HG03558 (cell line): Measurements from ENCODE around the gene RTN4RL1.
"Not testable (repeated sequence)": the region's sequence is repeated elsewhere in the genome, so short reads cannot be mapped to it uniquely, and the experiment has no call there.

Experiments
- ATAC-seq: cut with Tn5 transposase; IDR thresholded peaks from one replicate; pipeline ENCODE4 v1.9.1; 2021; ENCODE audit warnings: moderate number of reproducible peaks; ENCODE audit not compliant: unreplicated experiment; ENCODE audit errors: extremely low read depth

Gene RTN4RL1

DNA sequence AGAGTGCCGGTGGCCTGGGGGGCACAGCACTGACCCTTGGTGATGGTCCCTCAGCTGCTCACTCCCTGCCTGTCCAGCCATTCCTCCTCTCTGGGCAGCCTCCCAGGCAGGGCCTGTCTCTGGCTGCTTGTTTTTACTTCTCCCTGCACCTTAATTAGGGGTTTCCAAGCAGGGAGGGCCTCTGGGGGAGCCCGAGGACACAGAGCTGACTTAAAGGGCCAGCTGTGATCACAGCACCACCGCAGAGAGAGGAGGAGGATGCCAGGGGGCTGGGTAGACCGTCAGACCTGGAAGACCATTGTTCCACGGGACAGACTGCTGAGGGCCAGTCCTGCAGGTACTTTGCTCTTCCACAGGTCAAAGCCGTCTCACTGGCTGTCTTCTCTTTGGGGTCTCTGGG lies 3.6 kb upstream of the RTN4RL1 start:
- ATAC-seq: no peak

DNA sequence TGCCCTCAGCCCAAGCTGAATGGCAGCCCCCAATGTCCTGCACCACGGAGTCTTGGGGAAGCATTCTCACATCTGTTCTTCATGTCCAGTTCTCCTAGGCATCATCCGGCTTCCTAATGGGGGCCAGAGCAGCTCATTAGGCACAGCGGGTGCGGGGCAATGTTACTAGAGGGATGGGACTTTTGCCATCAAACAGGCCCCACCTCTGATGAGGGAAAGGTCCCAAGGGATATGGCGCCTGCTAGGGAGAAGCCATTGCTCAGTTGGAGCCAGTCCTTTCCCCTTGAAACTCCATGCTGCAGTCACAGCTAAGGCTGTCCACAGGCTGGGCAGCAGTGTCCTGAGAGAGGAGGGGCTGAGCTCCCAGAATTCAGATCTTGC lies 3.1 kb upstream of the RTN4RL1 start:
- no peak for ATAC-seq

DNA sequence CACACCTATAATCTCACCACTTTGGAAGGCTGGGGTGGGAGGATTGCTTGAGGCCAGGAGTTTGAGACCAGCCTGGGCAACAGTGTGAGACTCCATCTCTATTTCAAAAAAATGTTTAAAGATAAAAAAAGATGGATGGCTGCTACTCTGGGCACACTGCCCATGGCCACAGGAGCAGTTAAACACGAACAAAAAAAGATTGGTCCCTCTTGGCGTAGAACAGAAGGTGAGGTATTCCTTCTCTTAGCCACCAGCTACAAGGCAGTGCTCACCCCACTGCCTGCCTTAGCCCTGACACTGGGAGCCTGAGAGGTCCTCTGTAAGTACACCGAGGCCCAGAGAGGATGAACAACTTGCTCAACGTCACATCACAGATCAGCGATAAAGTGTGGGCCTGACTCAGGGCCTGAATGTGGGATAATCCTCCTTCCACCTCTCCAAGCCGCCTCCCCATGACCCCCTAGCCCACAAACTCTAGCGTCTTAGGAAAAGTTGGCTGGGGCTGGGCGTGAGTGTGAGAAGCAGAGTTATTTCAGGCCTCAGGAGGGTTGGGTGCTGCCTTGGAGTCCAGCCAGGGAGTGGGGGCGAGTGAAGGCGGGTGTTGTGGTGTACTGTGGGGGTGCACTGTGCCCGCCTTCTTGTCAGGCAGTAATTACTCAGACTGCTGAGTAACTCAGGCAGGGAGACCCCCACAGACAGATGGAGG lies 2.5 kb upstream of the RTN4RL1 start:
- no peak for ATAC-seq

DNA sequence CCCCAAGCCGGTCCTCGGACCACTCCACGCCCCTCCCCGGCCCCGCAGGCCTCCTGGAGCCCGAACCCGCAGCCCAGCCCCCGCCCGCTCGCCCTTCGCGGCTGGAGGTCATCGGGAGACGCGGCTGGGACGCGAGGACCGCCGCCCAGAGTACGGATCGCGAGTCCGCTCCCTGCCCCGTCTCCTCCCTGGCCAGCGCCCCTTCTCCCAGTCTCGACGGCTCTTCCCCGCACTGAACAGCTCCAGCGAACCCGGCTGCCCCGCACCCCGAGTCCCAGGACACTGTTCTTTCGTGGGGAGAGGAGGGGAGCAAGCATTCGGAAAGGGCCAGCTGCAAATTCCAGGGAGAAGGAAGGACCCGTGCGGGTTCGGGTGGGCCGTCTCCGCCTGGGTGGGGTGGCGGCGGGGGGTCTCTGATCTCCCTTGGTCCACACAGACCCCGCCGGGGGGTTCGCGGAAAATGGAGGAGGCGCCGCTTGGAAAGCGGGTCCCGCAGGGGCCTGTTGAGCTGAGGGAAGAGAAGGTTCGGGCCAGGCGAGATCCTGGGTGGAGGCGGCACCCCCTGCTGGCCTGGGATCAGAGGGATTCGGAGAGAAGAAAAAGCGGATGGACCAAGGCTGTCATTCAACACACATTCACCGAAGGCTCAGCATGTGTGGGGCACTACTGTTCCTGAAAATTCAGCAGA lies 632 bp upstream of the RTN4RL1 start:
- no peak for ATAC-seq

DNA sequence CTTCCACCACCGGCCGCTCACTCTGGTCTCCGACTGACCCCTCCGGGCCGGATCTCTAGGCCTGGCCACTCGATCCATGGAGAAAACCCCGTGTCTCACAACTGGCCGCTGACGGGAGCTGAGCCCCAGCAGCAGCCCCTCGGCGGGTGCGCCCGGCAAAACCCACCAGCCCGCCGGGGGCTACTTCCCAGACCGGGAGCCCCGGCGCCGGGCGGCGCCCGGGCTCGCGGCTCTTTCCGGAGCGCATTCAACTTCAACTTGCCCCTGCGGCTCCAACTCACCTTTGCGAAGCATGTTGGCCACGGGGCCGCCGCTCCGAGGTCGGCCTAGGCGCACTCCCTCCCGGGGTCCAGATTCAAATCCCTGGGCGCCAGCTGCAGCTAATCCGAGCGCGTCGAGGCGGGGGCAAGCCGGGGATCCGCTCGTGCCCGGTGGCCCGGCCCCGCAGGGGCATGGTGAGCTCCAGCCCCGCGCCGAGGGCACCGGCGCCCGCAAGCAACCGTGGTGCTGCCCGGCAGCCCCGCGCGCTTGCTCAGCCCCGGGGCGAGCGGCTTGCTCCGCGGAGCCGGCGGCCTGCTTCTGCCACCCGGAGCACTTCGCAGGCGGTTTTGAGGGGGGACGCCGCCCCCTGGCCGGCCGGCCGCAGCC lies 438 bp downstream of the RTN4RL1 start:
- ATAC-seq: no peak

DNA sequence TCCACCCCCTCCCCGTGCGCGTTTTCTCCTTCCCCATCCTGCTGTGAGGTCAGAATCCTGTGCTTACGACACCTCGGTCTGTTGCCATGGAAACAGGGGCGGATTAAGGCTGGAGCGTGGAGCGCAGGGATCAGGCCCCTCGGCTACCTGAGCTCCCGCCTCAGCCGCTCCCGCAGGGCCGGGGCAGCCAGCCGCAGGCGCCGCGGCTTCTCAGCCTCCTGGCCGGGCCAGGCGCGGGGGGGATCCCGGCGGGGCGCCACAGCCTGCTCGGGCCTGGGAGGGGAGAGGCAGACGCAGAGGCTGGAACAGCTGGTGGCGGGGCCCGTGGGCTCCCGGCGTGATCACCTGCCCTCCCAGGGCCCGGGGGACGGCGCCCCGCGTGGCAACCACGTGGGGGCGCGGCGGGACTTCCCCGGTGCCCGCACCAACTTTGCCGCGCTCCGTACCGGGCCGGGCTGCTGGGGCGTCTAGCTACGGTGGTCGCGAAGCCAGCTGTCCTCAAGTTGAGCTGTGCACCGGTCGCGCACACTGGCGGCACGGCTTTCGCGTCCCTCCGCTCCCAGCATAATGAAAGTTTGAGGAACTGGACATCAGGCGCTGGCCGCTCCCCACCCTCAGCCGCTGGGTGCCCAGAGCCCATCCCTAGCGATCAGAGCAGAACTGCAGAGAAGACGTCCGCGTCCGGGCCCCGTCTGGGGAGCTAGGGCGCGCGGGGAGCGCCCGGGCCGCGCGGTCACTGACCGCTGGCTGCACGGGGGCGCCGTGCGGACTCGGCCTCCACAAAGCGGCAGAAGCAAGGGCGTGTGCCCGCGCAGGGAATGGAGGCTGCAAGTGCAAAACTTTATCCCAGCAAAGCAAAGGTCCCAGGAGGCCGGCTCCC lies 1.2 kb downstream of the RTN4RL1 start:
- no peak for ATAC-seq

DNA sequence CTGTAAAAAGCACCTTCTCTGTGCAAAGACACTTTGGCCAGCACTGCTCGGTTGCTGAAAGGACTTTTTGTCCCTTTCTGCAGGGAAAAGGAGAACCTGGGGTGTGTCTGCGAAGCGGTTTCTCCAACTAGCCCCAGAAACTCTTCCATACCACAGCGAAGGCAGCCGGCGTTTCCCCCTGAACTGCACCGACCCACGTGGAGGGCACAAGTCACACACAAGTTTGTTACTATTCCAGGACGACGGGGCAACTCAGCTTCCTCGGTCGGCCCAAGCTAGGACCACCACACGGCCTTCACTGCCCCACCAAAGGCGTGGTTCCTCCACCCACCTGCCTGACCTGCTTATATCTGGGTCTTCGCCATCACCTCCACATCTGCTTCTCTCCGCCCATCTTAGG lies 1.9 kb downstream of the RTN4RL1 start:
- no peak for ATAC-seq

DNA sequence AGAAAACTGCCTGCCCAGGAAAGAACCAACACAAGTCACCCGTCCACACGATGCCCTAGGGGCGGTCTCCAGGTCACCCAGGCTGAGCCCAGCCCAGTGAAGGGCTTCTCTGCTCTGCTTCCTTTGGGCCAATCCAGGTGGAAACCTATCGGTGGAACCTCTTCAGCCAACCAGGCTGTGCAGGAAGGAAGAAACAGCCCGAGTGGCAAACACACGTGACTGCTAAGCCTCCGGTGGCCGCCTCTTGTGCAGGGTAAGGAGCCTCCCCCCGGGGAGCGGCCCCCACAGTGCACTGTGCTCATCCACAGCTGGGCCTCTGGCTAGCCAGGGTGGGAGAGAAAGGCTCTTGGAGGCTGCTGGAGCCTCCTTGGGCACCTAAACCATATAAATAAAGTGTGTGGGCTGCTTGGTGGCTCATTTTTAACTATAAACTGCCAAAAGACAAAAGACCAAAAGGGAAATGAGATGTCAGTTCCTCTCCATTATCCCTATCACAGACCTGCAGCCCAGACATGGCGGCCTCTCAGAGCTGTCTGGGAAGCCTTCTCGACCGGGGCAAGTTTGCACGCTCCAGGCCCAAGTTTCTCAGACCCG lies 2.4 kb downstream of the RTN4RL1 start:
- ATAC-seq: no peak

DNA sequence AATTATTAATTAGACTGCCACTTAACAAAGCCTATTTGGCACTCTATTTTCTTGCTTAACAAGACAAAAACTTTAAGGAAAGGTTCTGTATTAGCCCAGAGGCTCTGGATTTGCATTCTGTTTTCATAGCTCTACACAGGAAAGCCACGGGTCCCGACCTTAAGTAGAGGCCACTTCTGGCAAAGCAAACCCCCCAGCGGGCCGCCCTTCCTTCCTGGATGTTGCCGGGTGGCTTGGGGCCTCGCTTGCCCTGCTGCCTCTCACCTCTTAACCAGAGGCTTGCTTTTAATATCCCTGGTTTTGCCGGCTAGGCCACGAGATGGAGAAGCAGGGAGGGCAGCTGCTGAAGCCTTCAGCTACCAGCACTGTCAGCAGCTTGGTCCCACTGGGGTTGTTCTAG lies 4.4 kb downstream of the RTN4RL1 start:
- ATAC-seq: no peak

DNA sequence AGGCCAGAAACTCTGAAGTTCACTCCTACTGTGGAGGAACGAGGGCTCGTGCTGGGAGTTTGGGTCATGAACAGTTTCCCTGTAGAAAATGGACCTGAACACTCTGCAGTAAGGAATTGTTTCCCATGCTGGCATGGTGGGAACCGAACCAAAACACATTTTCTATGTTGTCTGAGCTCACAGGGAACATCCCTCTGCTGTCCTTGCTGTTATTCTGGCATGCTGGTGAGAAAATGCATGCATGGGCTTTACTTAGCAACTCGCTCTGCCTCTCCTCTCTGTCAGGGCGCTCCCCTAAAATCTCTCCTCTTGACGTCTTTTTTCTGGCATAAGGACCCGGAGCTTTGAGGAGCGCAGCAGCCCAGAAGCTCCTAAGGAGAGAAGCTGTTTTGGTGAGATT lies 5.4 kb downstream of the RTN4RL1 start:
- no peak for ATAC-seq

DNA sequence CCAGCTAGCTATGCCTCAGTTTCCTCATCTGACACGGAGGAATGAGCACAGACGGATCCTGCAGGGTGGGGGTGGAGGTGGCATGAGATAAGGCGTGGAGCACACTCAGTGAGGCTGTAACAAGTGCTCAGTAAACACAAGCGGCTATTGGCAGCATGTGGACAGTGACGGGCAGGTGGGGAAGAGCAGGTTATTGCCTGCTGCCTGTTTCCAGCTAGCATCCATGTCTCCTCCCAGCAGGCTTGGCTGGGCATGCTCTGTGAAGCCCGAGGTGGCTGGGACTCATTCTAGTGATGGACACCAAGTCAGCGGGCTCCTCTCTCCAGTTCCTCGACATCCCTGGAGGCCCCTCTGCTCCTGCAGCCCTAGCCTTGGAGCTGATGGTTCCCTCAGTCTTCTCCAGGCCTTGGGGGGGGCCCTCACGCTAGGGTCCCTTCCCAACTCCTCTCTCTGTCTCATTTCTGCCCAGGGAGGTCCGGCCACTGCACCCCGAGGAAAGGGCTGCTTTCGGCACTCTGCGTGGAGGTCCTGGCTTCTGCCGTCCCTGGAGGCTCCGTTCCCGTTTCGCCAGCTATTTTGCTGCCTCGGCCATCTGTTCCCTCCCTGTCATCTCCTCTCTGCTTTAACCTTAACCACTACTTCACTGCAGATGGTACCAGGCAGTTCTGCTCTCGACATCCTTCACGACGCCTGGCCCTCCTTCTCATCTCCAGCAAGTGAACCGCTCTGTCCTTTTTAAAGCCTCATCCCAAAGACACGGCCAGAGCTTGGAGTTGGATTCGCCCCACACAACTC lies 6.2 kb downstream of the RTN4RL1 start:
- ATAC-seq: no peak

DNA sequence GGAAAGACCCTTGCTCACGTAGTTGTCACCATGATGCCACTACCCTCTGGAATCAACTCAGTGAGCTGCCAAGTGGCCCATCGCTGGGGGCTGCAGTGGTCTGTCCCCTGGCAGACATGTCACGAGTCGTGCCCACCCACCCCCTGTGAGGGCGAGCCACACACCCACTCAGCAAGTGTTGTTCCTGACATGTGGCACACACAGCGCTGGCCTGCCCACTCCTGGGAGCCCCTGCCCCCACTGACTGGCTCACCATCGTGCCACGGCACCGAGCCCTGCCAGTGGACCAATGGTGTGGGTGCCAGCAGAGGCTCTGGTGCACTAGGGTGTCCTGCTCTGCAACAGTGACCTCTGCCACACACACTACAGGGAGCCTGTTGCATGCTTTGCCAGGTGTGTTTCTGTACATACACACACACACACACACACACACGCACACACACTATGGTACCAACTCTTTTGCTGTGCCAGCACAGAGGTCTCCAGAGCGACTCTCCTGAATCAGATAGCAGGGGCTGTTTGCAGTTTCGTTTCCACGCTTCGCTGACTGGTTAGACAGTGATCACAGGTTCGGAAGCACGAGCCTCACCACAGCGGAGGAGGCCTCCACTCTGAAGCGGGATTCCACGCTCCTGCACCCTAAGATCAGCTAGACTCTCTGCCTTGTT lies 7.7 kb downstream of the RTN4RL1 start:
- ATAC-seq: no peak

DNA sequence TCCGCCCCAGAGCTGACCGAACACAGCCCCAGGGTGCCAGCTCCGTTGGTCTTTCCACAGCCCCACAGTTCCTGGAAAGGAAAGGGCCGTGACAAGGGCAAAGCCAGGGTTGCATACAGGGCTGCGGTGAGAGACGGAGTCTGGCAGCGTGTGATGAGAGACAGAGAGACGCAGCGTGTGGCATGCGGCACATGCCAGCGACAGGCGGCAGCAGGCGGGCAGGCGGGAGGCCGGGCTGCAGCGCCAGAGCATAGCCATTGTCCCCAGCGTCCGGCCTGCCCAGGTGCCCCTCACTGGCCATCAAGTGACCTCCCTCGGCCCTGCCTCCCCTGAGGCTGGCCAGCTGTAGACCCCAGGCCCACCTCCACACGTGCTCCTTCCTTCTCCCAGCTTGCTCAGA lies 8.6 kb downstream of the RTN4RL1 start:
- no peak for ATAC-seq

DNA sequence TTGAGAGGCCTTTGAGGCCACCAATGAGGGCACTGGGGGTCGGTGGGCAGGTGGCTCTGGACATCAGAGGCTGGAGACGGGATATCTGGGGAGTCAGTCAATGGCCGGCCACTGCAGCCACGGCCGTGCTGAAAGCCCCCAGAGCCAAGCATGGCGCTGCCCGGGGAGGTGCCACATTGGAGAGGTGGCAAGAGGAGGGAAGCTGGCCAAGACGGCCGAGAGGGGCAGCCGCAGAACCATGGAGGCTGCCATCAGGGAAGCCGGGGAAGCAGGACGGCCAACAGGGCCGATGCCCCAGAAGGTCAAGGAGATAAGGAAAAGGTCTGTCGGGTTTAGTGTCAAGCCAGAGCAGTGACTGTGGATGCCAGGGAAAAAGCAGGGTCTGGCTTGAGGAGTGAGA lies 9.8 kb downstream of the RTN4RL1 start:
- no peak for ATAC-seq

DNA sequence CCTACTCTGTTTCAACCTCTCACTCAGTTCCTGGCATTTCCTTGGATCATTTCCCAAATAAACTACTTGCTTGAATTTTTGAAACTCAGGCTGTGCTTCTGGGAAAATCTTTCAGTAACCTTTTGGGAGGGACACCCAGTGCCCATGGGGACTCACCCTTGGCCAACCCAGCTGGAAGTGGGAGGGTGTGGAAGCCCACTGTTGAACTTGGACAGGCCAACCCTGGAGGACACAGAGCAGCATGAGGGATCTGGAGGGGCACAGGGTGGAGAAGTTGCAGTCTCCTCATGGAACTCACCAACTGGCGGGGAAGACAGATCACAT lies 11.2 kb downstream of the RTN4RL1 start:
- no peak for ATAC-seq

DNA sequence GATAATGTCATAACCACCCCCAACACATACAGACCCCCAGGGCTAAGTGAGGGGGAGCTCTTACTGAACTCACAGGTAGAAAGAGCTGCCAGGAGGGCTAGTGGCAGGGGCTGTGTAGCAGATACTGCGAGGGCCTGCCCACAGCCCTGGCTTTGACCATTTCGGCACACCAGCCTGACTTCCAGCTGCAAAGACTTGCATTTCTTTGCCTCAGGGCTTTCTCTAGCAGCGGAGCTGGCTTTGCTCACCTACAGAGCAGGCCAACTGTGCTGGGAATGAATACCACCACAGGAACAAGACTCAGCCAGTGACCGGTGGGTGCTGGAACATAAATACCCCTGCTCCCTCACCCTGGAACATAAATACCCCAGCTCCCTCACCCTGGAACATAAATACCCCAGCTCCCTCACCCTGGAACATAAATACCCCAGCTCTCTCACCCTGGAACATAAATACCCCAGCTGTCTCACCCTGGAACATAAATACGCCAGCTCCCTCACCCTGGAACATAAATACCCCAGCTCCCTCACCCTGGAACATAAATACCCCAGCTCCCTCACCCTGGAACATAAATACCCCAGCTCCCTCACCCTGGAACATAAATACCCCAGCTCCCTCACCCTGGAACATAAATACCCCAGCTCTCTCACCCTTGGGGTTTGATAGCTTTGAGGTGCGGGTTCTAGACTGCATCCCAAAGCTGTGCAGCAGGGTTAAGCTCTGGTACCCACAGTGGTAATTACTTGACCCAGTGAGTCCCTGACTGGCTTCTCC lies 11.7 kb downstream of the RTN4RL1 start:
- ATAC-seq: not testable (repeated sequence)

DNA sequence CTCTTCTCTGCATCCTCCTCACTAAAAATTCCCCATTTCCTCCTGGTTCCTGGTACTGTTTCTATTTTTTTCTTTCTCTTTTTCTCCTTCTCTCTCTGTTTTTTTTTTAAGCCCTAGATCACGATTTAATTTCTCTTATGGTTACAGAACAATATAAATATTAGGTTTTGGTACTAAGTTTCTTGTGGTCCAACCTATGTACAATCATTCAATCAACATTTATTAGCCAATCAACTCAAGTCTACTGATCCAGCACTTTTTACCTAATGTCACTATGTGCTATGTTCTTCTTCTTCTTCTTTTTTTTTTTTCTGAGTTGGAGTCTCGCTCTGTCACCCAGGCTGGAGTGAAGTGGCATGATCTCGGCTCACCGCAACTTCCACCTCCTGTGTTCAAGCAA lies 12.6 kb downstream of the RTN4RL1 start:
- no peak for ATAC-seq
